HepG2 (cell line): ENCODE results near the gene MVP. TPM values are rescaled to one million over a fixed set of nuclear protein-coding genes. Genes with fewer than 3 reads are reported as not detected.

Experiments
- CREB3 ChIP-seq: sonication (generic); formaldehyde crosslinking; IDR thresholded peaks from 2 replicates; pipeline ENCODE4 v1.5.0; 2020; ENCODE audit warnings: missing genetic modification reagents
- EP300 ChIP-seq, 3 experiments: sonication (generic) in 1 of 3; formaldehyde crosslinking in 1 of 3; IDR thresholded peaks; 2 replicates each; pipeline versions ENCODE4 v1.5.1 to v1.6.1; 2011 to 2020; ENCODE audit warnings: low read depth in 2 of 3, low read length in 2 of 3, borderline replicate concordance in 1 of 3, improper control_type of control experiment in 1 of 3, mild to moderate bottlenecking in 1 of 3, missing genetic modification reagents in 1 of 3, moderate library complexity in 1 of 3
- GLMP ChIP-seq: sonication (generic); formaldehyde crosslinking; IDR thresholded peaks from 2 replicates; pipeline ENCODE4 v1.9.0; 2021; ENCODE audit warnings: missing genetic modification reagents, mild to moderate bottlenecking, borderline replicate concordance
- GTF3A ChIP-seq: sonication (generic); formaldehyde crosslinking; conservative IDR thresholded peaks from 2 replicates; pipeline ENCODE4 v1.4.0; 2020; ENCODE audit warnings: mild to moderate bottlenecking, missing genetic modification reagents
- KAT7 ChIP-seq: IDR thresholded peaks from 2 replicates; pipeline ENCODE4 v1.6.1; 2018; ENCODE audit warnings: borderline replicate concordance, missing compliant biosample characterization
- MAZ ChIP-seq, 2 experiments: sonication (generic) in 1 of 2; formaldehyde crosslinking in 1 of 2; IDR thresholded peaks; 2 replicates each; pipeline versions ENCODE4 v1.5.0 to v1.6.1; 2012 to 2020; ENCODE audit warnings: low read depth in 2 of 2, mild to moderate bottlenecking in 2 of 2, borderline replicate concordance in 1 of 2, improper control_type of control experiment in 1 of 2, low read length in 1 of 2, missing genetic modification reagents in 1 of 2, moderate library complexity in 1 of 2
- MTF2 ChIP-seq: sonication (generic); formaldehyde crosslinking; IDR thresholded peaks from 2 replicates; pipeline ENCODE4 v1.5.0; 2020; ENCODE audit warnings: missing genetic modification reagents, borderline replicate concordance
- NFIB ChIP-seq: sonication (generic); formaldehyde crosslinking; IDR thresholded peaks from 2 replicates; pipeline ENCODE4 v1.9.0; 2021; ENCODE audit warnings: missing genetic modification reagents, mild to moderate bottlenecking, borderline replicate concordance
- PPARG ChIP-seq: conservative IDR thresholded peaks from 2 replicates; pipeline ENCODE4 v1.6.1; 2016; ENCODE audit warnings: missing biosample characterization, missing genetic modification reagents
- SIX1 ChIP-seq: sonication (generic); formaldehyde crosslinking; IDR thresholded peaks from 2 replicates; pipeline ENCODE4 v1.4.0; 2020; ENCODE audit warnings: missing genetic modification reagents, borderline replicate concordance
- SKIL ChIP-seq: sonication (generic); formaldehyde crosslinking; IDR thresholded peaks from 2 replicates; pipeline ENCODE4 v1.8.0; 2022; ENCODE audit warnings: missing genetic modification reagents, mild to moderate bottlenecking, moderate library complexity, borderline replicate concordance
- SOX5 ChIP-seq: IDR thresholded peaks from 2 replicates; pipeline ENCODE4 v1.6.1; 2016; ENCODE audit warnings: borderline replicate concordance
- TAF1 ChIP-seq: sonication (generic); formaldehyde crosslinking; IDR thresholded peaks from 2 replicates; pipeline ENCODE4 v1.4.0; 2020; ENCODE audit warnings: missing genetic modification reagents
- ZFAT ChIP-seq: sonication (generic); formaldehyde crosslinking; conservative IDR thresholded peaks from 2 replicates; pipeline ENCODE4 v1.8.1; 2023; ENCODE audit warnings: missing genetic modification reagents, inconsistent platforms
- ZFP1 ChIP-seq: IDR thresholded peaks from 2 replicates; pipeline ENCODE4 v1.6.1; 2016
- ZMYM3 ChIP-seq: sonication (generic); formaldehyde crosslinking; IDR thresholded peaks from 2 replicates; pipeline ENCODE4 v1.5.1; 2020; ENCODE audit warnings: mild to moderate bottlenecking, missing genetic modification reagents
- ZNF230 ChIP-seq: sonication (generic); formaldehyde crosslinking; IDR thresholded peaks from 2 replicates; pipeline ENCODE4 v1.4.0; 2020; ENCODE audit warnings: mild to moderate bottlenecking, missing genetic modification reagents
- ZNF329 ChIP-seq: sonication (generic); formaldehyde crosslinking; IDR thresholded peaks from 2 replicates; pipeline ENCODE4 v1.9.0; 2021; ENCODE audit warnings: low read depth, mild to moderate bottlenecking, missing genetic modification reagents
- ZNF678 ChIP-seq: sonication (generic); formaldehyde crosslinking; IDR thresholded peaks from 2 replicates; pipeline ENCODE4 v1.4.0; 2020; ENCODE audit warnings: mild to moderate bottlenecking, missing genetic modification reagents
- ZNF768 ChIP-seq: sonication (generic); formaldehyde crosslinking; IDR thresholded peaks from 2 replicates; pipeline ENCODE4 v1.4.0; 2020; ENCODE audit warnings: missing genetic modification reagents
- ZSCAN12 ChIP-seq: sonication (generic); formaldehyde crosslinking; IDR thresholded peaks from 2 replicates; pipeline ENCODE4 v1.9.0; 2021; ENCODE audit warnings: mild to moderate bottlenecking, missing genetic modification reagents
- polyA plus RNA-seq, 8 experiments: library from polyadenylated mRNA; depleted of rRNA in 3 of 8; stranded (reverse) in 7 of 8; unstranded in 1 of 8; fragments of >200 nt; fragmentation: Illumina TruSeq in 4 of 8; extraction: Trizol in 4 of 8; gene quantifications; 2 replicates each; pipeline versions ENCODE4 v1.2.1 to v1.2.3, GENCODE V29; 2011 to 2016; ENCODE audit warnings: low read depth in 4 of 8, missing spikeins in 1 of 8, mixed read lengths in 1 of 8; ENCODE audit not compliant: insufficient read depth in 1 of 8
- total RNA-seq, 5 experiments: library from RNA; depleted of rRNA; stranded (reverse); fragments of >200 nt; fragmentation: Illumina TruSeq; extraction: Trizol; gene quantifications; 2 replicates each; pipeline ENCODE4 v1.2.3, GENCODE V29; 2016; ENCODE audit warnings: low read depth in 1 of 5

Gene MVP
- total and polyA plus RNA-seq, 2 of the 13 experiments (the other 11 are each of a cell fraction or from before 2014, with no cell fraction given), result 22.9 to 43.5 TPM

- TF ChIP-seq NFIB (CRISPR knock-in tag) (no peak), ZSCAN12 (CRISPR knock-in tag) (no peak), ZNF678 (CRISPR knock-in tag) (no peak; the same call in 1 of the 2 replicates), ZNF768 (peak; percentile 85; the same call in 1 of the 2 replicates), ZMYM3 (peak; percentile 62; the same call in 1 of the 2 replicates), ZNF230 (CRISPR knock-in tag) (no peak), SIX1 (CRISPR knock-in tag) (no peak), GTF3A (CRISPR knock-in tag) (no peak), CREB3 (CRISPR knock-in tag) (no peak), TAF1 (no peak), MTF2 (CRISPR knock-in tag) (no peak), KAT7 (no peak), ZFAT (CRISPR knock-in tag) (no peak), GLMP (CRISPR knock-in tag) (no peak), SOX5 (CRISPR knock-in tag) (0 out of 2 replicates have a peak, but pooled peaks have one; percentile 21), MAZ (IDR thresholded peaks at IDR 0.05; ENCODE audit: borderline replicate concordance, low read depth, low read length) (0 out of 2 replicates have a peak, but pooled peaks have one; percentile 29), MAZ (CRISPR knock-in tag; IDR thresholded peaks at IDR 0.05; ENCODE audit: low read depth) (peak; percentile 84), PPARG (no peak), EP300 (IDR thresholded peaks at IDR 0.05; ENCODE audit: low read depth in 2 of 2, low read length in 2 of 2) (no peak), EP300 (CRISPR knock-in tag; IDR thresholded peaks at IDR 0.05; ENCODE audit: borderline replicate concordance) (no peak), SKIL (CRISPR knock-in tag) (no peak), ZFP1 (CRISPR knock-in tag) (no peak), ZNF329 (CRISPR knock-in tag) (no peak)
These were observed 28.4 kb downstream of the MVP start (continued) for GRCh38 chr16:29848420-29849297.
